GM18517 (cell line): ENCODE measurements around the gene GCNT3.
"Not testable (repeated sequence)": the region's sequence is repeated elsewhere in the genome, so short reads cannot be mapped to it uniquely, and the experiment has no call there.

Experiments used
- ATAC-seq: cut with Tn5 transposase; IDR thresholded peaks from one replicate; pipeline ENCODE4 v1.9.1; 2021; ENCODE audit warnings: mild to moderate bottlenecking, moderate library complexity; ENCODE audit not compliant: unreplicated experiment

The GCNT3 gene

GRCh38 chr15:59615661-59616060 lies 4.1 kb downstream of the GCNT3 start:
- ATAC-seq = no peak

- ATAC-seq = no peak
These were observed 4.8 kb downstream of the GCNT3 start for GRCh38 chr15:59616379-59616778.

- ATAC-seq = no peak
These were observed 6.8 kb downstream of the GCNT3 start for GRCh38 chr15:59618406-59618805.

- ATAC-seq = no peak
These were observed 10.7 kb downstream of the GCNT3 start for GRCh38 chr15:59622289-59622688.

GRCh38 chr15:59632714-59633113 lies 21.1 kb downstream of the GCNT3 start:
- ATAC-seq = no peak

GRCh38 chr15:59636184-59636583 lies 24.6 kb downstream of the GCNT3 start:
- ATAC-seq = no peak

GRCh38 chr15:59637507-59637906 lies 25.9 kb downstream of the GCNT3 start:
- ATAC-seq = not testable (repeated sequence)

GRCh38 chr15:59642351-59642750 lies 30.8 kb downstream of the GCNT3 start:
- no peak for ATAC-seq

- no peak for ATAC-seq
These were observed 33.2 kb downstream of the GCNT3 start for GRCh38 chr15:59644756-59645155.

- ATAC-seq = not testable (repeated sequence)
These were observed 34.2 kb downstream of the GCNT3 start for GRCh38 chr15:59645812-59646211.

GRCh38 chr15:59646277-59646676 lies 34.7 kb downstream of the GCNT3 start:
- ATAC-seq = no peak

GRCh38 chr15:59647085-59647484 lies 35.5 kb downstream of the GCNT3 start:
- ATAC-seq = no peak

- ATAC-seq = no peak
These were observed 38.0 kb downstream of the GCNT3 start for GRCh38 chr15:59649603-59650002.

- no peak for ATAC-seq
These were observed 42.5 kb downstream of the GCNT3 start for GRCh38 chr15:59654046-59654445.

- peak; percentile 80 for ATAC-seq
These were observed 45.5 kb downstream of the GCNT3 start, which contains the start of gene GTF2A2 for GRCh38 chr15:59656897-59657634. TSS of gene GTF2A2 (minus strand) at chr15:59657515. CDS start at chr15:59652277, 5,238 bp downstream.

- ATAC-seq = peak; percentile 25
These were observed 46.1 kb downstream of the GCNT3 start for GRCh38 chr15:59657635-59658125.

- no peak for ATAC-seq
These were observed 47.8 kb downstream of the GCNT3 start for GRCh38 chr15:59659366-59659765.

GRCh38 chr15:59662260-59662659 lies 50.7 kb downstream of the GCNT3 start:
- no peak for ATAC-seq

GRCh38 chr15:59668556-59668955 lies 57.0 kb downstream of the GCNT3 start:
- ATAC-seq = no peak
